A673 (cell line): ENCODE measurements around the gene CAMSAP2.

Source experiments
- EZH2 ChIP-seq: fragments of 200-600 bp; sonication (generic); IDR thresholded peaks from 2 replicates; pipeline ENCODE4 v1.6.1; 2017; ENCODE audit warnings: borderline replicate concordance, low read depth, mild to moderate bottlenecking, mixed read lengths, antibody characterized with exemption, low read length; ENCODE audit not compliant: poor library complexity, severe bottlenecking
- TF ChIP-seq, protein P1 (sequence below): fragments of 300-800, 200-600 bp; sonication (generic); conservative IDR thresholded peaks from 2 replicates; pipeline ENCODE4 v1.5.1; 2017; ENCODE audit warnings: low read depth, mild to moderate bottlenecking, antibody characterized with exemption, low read length, moderate library complexity, mixed read lengths

DNA sequence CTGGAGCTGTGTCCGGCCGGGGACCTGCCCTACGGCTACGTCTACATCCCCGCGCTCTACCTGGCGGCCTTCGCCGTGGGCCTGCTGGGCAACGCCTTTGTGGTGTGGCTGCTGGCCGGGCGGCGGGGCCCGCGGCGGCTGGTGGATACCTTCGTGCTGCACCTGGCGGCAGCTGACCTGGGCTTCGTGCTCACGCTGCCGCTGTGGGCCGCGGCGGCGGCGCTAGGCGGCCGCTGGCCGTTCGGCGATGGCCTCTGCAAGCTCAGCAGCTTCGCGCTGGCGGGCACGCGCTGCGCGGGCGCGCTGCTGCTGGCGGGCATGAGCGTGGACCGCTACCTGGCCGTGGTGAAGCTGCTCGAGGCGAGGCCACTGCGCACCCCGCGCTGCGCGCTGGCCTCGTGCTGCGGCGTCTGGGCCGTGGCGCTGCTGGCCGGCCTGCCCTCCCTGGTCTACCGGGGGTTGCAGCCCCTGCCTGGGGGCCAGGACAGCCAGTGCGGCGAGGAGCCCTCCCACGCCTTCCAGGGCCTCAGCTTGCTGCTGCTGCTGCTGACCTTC, 134.5 kb downstream of the CAMSAP2 start:
- TF ChIP-seq, protein P1, sequence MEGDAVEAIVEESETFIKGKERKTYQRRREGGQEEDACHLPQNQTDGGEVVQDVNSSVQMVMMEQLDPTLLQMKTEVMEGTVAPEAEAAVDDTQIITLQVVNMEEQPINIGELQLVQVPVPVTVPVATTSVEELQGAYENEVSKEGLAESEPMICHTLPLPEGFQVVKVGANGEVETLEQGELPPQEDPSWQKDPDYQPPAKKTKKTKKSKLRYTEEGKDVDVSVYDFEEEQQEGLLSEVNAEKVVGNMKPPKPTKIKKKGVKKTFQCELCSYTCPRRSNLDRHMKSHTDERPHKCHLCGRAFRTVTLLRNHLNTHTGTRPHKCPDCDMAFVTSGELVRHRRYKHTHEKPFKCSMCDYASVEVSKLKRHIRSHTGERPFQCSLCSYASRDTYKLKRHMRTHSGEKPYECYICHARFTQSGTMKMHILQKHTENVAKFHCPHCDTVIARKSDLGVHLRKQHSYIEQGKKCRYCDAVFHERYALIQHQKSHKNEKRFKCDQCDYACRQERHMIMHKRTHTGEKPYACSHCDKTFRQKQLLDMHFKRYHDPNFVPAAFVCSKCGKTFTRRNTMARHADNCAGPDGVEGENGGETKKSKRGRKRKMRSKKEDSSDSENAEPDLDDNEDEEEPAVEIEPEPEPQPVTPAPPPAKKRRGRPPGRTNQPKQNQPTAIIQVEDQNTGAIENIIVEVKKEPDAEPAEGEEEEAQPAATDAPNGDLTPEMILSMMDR, result no peak
- no peak for TF ChIP-seq EZH2
